Nephron (organoid): Measurements from ENCODE around the gene NNT.

ENCODE experiments used
- H3K27ac Mint-ChIP-seq, 3 experiments: 2 replicates each; pipeline ENCODE4 v1.8.0; 2020; ENCODE audit warnings: mixed read lengths in 3 of 3, mild to moderate bottlenecking in 2 of 3, moderate library complexity in 1 of 3
- H3K27me3 Mint-ChIP-seq: 2 replicates; pipeline ENCODE4 v1.8.0; 2021; ENCODE audit warnings: low read depth, mild to moderate bottlenecking, moderate library complexity, mixed read lengths
- H3K36me3 Mint-ChIP-seq: 2 replicates; pipeline ENCODE4 v1.8.0; 2020; ENCODE audit warnings: low read depth, mixed read lengths
- H3K4me1 Mint-ChIP-seq: 2 replicates; pipeline ENCODE4 v1.8.0; 2020; ENCODE audit warnings: mixed read lengths
- H3K4me3 Mint-ChIP-seq, 3 experiments: 2 replicates each; pipeline ENCODE4 v1.8.0; 2020; ENCODE audit warnings: mild to moderate bottlenecking in 3 of 3, mixed read lengths in 3 of 3, moderate library complexity in 2 of 3
- H3K9me3 Mint-ChIP-seq: 2 replicates; pipeline ENCODE4 v1.8.0; 2020; ENCODE audit warnings: mixed read lengths
- TF ChIP-seq, protein P1 (sequence below), 3 experiments: fragments of 200-600 bp; sonication (generic); IDR thresholded peaks; one replicate each; pipeline ENCODE4 v1.5.0; 2021; ENCODE audit warnings: antibody characterized with exemption in 3 of 3; ENCODE audit not compliant: unreplicated experiment in 3 of 3

Gene NNT

DNA sequence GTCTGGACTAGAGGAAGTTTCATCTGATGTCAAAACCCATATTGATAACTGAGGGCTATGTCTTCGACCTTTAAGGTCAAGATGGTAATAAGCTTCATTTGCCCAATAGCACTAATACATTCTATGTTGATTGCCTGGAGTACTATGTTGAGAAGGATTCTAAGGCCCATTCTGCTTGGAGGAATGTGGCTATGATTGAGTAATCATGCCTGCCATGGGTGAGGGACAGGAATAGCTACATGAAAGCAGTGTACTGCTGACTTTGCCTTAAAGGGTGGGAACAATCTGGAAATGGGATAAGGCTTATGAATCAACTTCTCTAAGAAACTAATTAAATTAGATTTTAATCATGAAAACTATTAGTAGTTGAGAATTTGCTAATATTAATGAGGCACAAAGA lies 13.6 kb downstream of the NNT start:
- no peaks in the 10 kb centered on the region for H3K27me3 Mint-ChIP-seq
- H3K4me3 Mint-ChIP-seq = no peak overlapping the region
- TF ChIP-seq, protein P1, sequence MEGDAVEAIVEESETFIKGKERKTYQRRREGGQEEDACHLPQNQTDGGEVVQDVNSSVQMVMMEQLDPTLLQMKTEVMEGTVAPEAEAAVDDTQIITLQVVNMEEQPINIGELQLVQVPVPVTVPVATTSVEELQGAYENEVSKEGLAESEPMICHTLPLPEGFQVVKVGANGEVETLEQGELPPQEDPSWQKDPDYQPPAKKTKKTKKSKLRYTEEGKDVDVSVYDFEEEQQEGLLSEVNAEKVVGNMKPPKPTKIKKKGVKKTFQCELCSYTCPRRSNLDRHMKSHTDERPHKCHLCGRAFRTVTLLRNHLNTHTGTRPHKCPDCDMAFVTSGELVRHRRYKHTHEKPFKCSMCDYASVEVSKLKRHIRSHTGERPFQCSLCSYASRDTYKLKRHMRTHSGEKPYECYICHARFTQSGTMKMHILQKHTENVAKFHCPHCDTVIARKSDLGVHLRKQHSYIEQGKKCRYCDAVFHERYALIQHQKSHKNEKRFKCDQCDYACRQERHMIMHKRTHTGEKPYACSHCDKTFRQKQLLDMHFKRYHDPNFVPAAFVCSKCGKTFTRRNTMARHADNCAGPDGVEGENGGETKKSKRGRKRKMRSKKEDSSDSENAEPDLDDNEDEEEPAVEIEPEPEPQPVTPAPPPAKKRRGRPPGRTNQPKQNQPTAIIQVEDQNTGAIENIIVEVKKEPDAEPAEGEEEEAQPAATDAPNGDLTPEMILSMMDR (IDR thresholded peaks at IDR 0.05; ENCODE audit: unreplicated experiment in 3 of 3) = no peak
- H3K27ac Mint-ChIP-seq = no peak overlapping the region
- no peaks in the 10 kb centered on the region for H3K9me3 Mint-ChIP-seq
- H3K4me1 Mint-ChIP-seq = no peaks in the 10 kb centered on the region
- H3K36me3 Mint-ChIP-seq = peaks cover 52% of the 10 kb centered on the region

GRCh38 chr5:43619380-43619779 lies 16.4 kb downstream of the NNT start:
- H3K27ac Mint-ChIP-seq = no peak overlapping the region
- TF ChIP-seq, protein P1 (IDR thresholded peaks at IDR 0.05; ENCODE audit: unreplicated experiment in 3 of 3) = no peak
- H3K9me3 Mint-ChIP-seq = no peaks in the 10 kb centered on the region
- H3K4me3 Mint-ChIP-seq = no peak overlapping the region
- no peaks in the 10 kb centered on the region for H3K27me3 Mint-ChIP-seq
- no peaks in the 10 kb centered on the region for H3K4me1 Mint-ChIP-seq
- peaks cover 52% of the 10 kb centered on the region for H3K36me3 Mint-ChIP-seq

DNA sequence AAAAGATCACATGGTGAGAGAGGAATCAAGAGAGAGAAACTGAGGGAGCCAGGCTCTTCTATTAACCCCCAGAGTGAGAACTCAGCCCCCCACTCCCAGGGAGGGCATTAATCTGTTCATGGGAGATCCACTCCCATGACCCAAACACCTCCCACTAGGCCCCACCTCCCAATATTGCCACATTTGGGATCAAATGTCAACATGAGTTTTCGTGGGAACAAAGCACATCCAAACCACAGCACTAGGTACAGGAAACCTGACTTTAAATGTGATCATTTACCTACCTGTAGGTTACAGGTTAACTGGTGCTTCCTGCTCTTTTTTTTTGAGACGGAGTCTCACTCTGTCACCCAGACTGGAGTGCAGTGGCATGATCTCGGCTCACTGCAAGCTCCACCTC lies 16.9 kb downstream of the NNT start:
- no peaks in the 10 kb centered on the region for H3K4me1 Mint-ChIP-seq
- peaks cover 54% of the 10 kb centered on the region for H3K36me3 Mint-ChIP-seq
- TF ChIP-seq, protein P1 (IDR thresholded peaks at IDR 0.05; ENCODE audit: unreplicated experiment in 3 of 3) = no peak
- H3K4me3 Mint-ChIP-seq = no peak overlapping the region
- no peak overlapping the region for H3K27ac Mint-ChIP-seq
- no peaks in the 10 kb centered on the region for H3K9me3 Mint-ChIP-seq
- no peaks in the 10 kb centered on the region for H3K27me3 Mint-ChIP-seq

DNA sequence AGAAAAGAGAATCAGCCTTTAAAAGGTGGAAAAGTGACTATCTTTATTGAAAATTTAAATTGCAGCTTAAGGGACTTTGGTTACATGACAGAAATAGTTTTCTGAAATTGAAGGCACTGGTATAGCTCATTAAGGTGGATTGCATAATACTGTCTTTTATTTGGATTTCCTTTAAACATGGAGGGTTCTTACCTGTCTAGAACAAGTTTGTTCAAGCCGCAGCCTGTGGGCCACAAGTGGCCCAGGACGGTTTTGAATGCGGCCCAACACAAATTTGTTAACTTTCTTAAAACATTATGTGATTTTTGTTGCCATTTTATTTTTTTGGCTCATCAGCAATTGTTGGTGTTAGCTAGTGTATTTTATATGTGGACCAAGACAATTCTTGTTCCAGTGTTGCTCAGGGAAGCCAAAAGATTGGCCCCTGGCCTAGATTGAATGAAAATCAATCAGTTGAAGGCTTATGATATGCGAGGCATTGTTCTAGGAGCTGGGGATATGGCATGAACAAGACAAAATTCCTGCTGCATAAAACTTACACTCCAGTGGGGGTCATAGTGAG lies 18.0 kb downstream of the NNT start:
- no peak overlapping the region for H3K27ac Mint-ChIP-seq
- H3K4me3 Mint-ChIP-seq = no peak overlapping the region
- H3K36me3 Mint-ChIP-seq = peaks cover 50% of the 10 kb centered on the region
- H3K9me3 Mint-ChIP-seq = no peaks in the 10 kb centered on the region
- H3K27me3 Mint-ChIP-seq = no peaks in the 10 kb centered on the region
- TF ChIP-seq, protein P1 (IDR thresholded peaks at IDR 0.05; ENCODE audit: unreplicated experiment in 3 of 3) = no peak
- no peaks in the 10 kb centered on the region for H3K4me1 Mint-ChIP-seq

DNA sequence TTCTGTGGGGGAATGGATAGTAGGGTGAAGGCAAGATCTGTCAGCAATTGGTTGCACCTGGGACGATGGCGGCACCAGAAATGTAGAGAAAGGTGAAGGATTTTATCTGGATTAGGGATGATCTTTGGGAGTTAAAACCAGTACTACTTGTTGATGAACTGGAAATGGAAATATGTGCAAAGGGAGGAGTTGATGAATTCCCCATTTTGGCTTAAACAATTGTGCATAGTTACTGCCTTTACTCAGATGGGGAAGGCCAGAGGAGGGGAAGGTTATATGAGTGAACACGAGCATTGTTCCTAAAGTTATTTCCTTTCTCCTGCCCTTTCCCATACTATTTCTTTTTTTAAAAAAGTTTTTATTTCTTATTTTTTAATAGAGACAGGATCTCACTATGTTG lies 19.1 kb downstream of the NNT start:
- H3K4me1 Mint-ChIP-seq = no peaks in the 10 kb centered on the region
- TF ChIP-seq, protein P1 (IDR thresholded peaks at IDR 0.05; ENCODE audit: unreplicated experiment in 3 of 3) = no peak
- no peaks in the 10 kb centered on the region for H3K9me3 Mint-ChIP-seq

DNA sequence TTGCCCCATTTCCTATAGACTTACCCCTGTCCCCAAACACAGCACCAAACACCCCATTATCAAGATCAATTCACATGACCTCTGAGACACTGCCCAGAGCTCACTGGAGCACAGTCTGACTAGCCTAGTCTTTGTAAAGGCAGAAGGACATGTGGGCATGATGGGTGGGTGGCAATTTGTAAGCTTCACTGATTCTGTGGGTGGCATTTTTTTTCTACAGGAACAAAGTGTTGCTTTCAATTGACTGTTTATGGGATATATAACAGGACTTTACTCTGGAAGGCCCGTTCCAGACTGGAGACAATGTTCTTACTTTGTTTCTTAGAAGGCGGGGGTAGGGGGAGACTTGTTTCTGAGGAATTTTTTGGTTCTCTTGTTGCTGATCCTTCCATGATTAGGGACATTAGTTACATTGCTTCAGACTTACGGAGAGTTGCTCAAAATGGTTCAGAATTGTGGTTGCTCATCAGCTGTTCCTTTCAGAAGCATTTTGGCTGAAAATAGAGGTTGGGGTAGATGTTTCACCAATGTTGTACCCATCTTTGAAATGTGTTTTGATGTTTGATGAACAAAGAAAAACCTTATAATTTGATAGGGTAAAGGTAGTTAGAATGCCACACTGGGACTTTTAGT lies 20.2 kb downstream of the NNT start:
- Mint-ChIP-seq H3K4me3 (no peak overlapping the region), H3K27me3 (no peaks in the 10 kb centered on the region), H3K27ac (no peak overlapping the region), H3K9me3 (no peaks in the 10 kb centered on the region), H3K4me1 (no peaks in the 10 kb centered on the region), H3K36me3 (peaks cover 43% of the 10 kb centered on the region)
- TF ChIP-seq, protein P1 (IDR thresholded peaks at IDR 0.05; ENCODE audit: unreplicated experiment in 3 of 3) = no peak

More for the DNA sequence above, 19.1 kb downstream of the NNT start:
- Mint-ChIP-seq H3K27ac (no peak overlapping the region), H3K27me3 (no peaks in the 10 kb centered on the region), H3K36me3 (peaks cover 45% of the 10 kb centered on the region), H3K4me3 (no peak overlapping the region)
